Left ventricle myocardium inferior (tissue), 1 donor: ENCODE measurements around the gene TESK2. TPM values are rescaled to one million over a fixed set of nuclear protein-coding genes. Genes with fewer than 3 reads are reported as not detected.
"Not testable (repeated sequence)": the region's sequence is repeated elsewhere in the genome, so short reads cannot be mapped to it uniquely, and the experiment has no call there.

Source experiments
- DNase-seq: peaks from one replicate; pipeline ENCODE4 v3.0.0-alpha.2; 2020
- H3K27ac ChIP-seq: fragments of 200-600 bp; replicated peaks from 2 replicates; pipeline ENCODE4 v1.8.0; 2021
- H3K27me3 ChIP-seq: fragments of 200-600 bp; 2 replicates; pipeline ENCODE4 v1.8.0; 2021; ENCODE audit warnings: low read depth
- H3K36me3 ChIP-seq: fragments of 200-600 bp; 2 replicates; pipeline ENCODE4 v1.8.0; 2021
- H3K4me1 ChIP-seq: fragments of 200-600 bp; 2 replicates; pipeline ENCODE4 v1.8.0; 2021
- H3K4me3 ChIP-seq: fragments of 200-600 bp; 2 replicates; pipeline ENCODE4 v1.8.0; 2021; ENCODE audit warnings: mild to moderate bottlenecking, moderate library complexity
- H3K9me3 ChIP-seq: fragments of 200-600 bp; replicated peaks from 2 replicates; pipeline ENCODE4 v1.8.0; 2021
- intact Hi-C: fragments of 100-400 bp; cut with micrococcal nuclease; formaldehyde crosslinking; loops from one replicate; pipeline ENCODE4 v1.11.0; 2022
- total RNA-seq: library from RNA; stranded (reverse); fragmentation: NEBNext Ultra II Directional; extraction: Animal tissue kit (Norgen Biotek cat#: 25700); gene quantifications from one replicate; pipeline ENCODE4 v1.2.1, GENCODE V29; 2021
- TF ChIP-seq, protein P1 (sequence below): fragments of 200-600 bp; IDR thresholded peaks from 2 replicates; pipeline ENCODE4 v1.8.0; 2021; ENCODE audit warnings: antibody characterized with exemption, mild to moderate bottlenecking, borderline replicate concordance
- donor health status: DM: no; HTN: yes; CAD: no; lungs with severe emphysema.

The TESK2 gene
- total RNA-seq, 1 donor from 2014 or later: 1.4 TPM

DNA sequence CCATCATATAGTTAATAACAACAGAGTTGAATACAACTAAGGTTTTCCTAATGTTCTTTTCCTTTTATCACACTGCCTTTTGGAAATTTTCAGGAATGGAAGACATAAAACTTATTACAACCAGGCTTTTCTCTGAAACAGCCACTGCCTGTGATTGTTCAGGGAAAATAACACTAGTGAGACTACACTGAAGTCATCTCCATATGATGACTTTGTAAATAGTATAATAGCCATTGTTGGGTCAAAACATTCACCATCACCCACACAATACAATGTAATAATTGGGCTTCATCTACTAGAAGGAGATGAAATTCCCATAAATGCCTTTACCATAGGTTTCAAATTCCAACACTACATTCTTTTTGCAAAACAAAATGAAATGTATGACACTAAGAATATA, 5.0 kb downstream of the TESK2 start:
- Histone ChIP-seq H3K9me3 (no peaks in the 10 kb centered on the region), H3K36me3 (no peaks in the 10 kb centered on the region), H3K4me1 (peaks cover 16% of the 10 kb centered on the region), H3K27me3 (no peaks in the 10 kb centered on the region), H3K4me3 (no peak overlapping the region), H3K27ac (no peak overlapping the region)
- no peak for DNase-seq
- intact Hi-C loops: no loop called here
- TF ChIP-seq, protein P1, sequence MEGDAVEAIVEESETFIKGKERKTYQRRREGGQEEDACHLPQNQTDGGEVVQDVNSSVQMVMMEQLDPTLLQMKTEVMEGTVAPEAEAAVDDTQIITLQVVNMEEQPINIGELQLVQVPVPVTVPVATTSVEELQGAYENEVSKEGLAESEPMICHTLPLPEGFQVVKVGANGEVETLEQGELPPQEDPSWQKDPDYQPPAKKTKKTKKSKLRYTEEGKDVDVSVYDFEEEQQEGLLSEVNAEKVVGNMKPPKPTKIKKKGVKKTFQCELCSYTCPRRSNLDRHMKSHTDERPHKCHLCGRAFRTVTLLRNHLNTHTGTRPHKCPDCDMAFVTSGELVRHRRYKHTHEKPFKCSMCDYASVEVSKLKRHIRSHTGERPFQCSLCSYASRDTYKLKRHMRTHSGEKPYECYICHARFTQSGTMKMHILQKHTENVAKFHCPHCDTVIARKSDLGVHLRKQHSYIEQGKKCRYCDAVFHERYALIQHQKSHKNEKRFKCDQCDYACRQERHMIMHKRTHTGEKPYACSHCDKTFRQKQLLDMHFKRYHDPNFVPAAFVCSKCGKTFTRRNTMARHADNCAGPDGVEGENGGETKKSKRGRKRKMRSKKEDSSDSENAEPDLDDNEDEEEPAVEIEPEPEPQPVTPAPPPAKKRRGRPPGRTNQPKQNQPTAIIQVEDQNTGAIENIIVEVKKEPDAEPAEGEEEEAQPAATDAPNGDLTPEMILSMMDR: no peak

DNA sequence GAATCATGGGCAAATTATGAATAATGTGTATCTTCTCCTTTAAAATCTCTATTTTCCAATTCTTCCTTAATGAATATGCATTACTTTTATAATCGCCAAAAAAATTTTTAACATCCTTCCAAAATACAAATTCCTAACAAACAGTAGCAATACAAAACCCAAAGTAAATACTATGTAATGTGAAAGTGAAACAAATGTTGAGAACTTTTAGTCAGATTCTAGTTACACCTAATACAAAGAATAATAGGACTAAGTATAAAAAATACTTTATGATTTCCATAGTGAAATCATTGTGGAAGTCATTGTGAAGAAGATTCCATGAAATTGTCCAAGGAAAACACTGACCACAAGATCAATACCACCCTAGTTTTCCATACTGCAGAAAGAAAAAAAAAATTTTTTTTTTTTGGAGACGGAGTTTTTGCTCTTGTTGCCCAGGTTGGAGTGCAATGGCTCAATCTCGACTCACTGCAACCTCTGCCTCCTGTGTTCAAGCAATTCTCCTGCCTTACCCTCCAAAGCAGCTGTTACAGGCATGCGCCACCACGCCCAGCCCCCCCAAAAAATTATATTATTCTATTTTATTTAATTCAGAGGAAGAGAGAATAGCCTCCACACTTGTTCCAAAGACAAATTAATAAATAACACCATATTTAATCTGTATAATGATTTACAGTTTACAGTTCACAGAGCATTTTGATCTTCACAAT, 11.8 kb downstream of the TESK2 start:
- intact Hi-C loops: no loop called here
- H3K9me3 ChIP-seq: no peaks in the 10 kb centered on the region
- H3K36me3 ChIP-seq: no peaks in the 10 kb centered on the region
- DNase-seq: no peak
- H3K4me1 ChIP-seq: no peaks in the 10 kb centered on the region
- TF ChIP-seq, protein P1: no peak
- no peak overlapping the region for H3K27ac ChIP-seq
- no peaks in the 10 kb centered on the region for H3K27me3 ChIP-seq
- no peak overlapping the region for H3K4me3 ChIP-seq

DNA sequence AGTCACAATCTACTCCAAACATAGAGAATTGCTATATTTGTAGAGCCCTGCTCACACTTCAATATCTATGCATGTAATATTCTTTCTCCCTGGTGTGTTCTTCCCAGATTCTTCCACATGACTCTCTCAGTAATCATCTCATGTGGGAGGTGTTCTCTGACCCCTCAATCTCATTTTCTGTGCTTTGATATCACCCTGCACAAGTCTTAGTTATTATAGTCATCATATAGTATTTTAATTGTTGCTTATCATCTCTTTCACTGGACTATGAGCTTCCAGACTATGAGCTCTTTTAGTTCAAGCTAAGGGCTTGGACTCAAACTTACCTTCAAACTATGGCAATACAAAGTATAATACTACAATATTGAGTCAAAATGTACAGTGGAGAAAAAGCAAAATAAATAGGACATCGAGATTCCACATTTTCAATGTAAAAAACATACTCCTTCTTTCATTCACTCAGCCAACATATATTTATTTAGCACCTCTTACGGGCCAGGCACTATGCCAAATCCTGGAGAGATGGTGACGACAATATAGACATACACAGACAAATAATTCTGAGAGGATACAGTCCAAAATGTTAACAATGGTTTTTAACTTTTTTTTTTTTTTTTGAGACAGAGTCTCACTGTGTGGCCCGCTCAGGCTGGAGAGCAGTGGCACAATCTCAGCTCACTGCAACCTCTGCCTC, 12.7 kb downstream of the TESK2 start:
- TF ChIP-seq, protein P1: no peak
- Histone ChIP-seq H3K4me1 (no peaks in the 10 kb centered on the region), H3K27me3 (no peaks in the 10 kb centered on the region), H3K4me3 (no peak overlapping the region), H3K36me3 (no peaks in the 10 kb centered on the region), H3K9me3 (no peaks in the 10 kb centered on the region), H3K27ac (no peak overlapping the region)
- no peak for DNase-seq
- intact Hi-C loops: no loop called here

DNA sequence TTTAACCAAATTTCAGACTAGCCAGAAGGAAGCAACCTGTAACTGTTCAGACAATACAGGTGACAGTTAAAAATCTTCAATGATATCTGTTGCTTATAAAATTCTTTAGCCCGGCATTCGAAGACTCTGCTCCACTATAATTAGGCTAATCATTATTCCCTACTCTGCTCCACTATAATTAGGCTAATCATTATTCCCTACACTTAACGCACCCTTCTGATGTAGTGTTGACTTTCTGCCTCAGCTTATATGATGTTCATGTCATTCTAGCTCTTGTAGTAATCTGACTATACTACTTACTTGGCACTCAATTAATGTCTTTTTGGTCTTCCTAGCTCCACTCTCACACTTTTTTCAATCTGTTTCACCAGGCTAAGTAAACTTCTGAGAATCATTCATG, 13.3 kb downstream of the TESK2 start:
- Histone ChIP-seq H3K4me1 (no peaks in the 10 kb centered on the region), H3K9me3 (no peaks in the 10 kb centered on the region), H3K27me3 (no peaks in the 10 kb centered on the region), H3K4me3 (no peak overlapping the region), H3K36me3 (no peaks in the 10 kb centered on the region), H3K27ac (no peak overlapping the region)
- TF ChIP-seq, protein P1: no peak
- intact Hi-C loops: no loop called here
- DNase-seq: no peak

DNA sequence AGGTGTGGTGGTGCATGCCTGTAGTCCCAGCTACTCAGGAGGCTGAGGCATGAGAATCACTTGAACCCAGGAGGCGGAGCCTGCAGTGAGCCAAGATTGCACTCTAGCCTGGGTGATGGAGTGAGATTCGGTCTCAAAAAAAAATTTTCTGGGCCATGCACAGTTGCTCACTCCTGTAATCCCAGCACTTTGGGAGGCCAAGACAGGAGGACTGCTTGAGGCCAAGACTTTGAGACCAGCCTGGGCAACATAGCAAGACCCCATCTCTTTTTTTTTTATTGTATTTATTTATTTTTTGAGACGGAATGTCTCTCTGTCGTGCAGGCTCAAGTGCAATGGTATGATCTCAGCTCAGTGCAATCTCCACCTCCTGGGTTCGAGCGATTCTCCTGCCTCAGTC, 16.8 kb downstream of the TESK2 start:
- H3K4me1 ChIP-seq, H3K4me3 ChIP-seq, H3K27me3 ChIP-seq, DNase-seq, H3K27ac ChIP-seq, H3K36me3 ChIP-seq, intact Hi-C loops, H3K9me3 ChIP-seq: not testable (repeated sequence)

DNA sequence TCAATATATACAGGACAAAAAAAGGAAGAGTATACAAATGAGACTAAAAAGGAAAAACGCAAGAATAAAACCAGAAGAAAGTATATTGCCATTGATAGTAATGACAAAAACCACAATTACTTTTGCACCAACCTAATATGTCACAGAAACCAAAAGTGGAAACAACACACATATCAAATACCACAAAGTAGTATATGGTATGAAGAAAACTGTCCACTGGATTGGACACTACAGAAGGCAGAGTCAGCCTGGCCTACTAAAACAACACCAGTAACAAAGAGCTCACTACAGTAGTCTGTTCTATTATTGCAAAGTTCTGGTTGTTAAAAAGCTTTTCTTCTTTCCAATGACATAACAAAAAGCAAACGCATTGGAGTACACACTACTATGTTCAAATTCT, 17.7 kb downstream of the TESK2 start:
- H3K4me3 ChIP-seq: no peak overlapping the region
- no peaks in the 10 kb centered on the region for H3K9me3 ChIP-seq
- intact Hi-C loops: no loop called here
- no peak for DNase-seq
- no peaks in the 10 kb centered on the region for H3K36me3 ChIP-seq
- H3K27me3 ChIP-seq: no peaks in the 10 kb centered on the region
- H3K27ac ChIP-seq: no peak overlapping the region
- H3K4me1 ChIP-seq: no peaks in the 10 kb centered on the region
- TF ChIP-seq, protein P1: no peak
